HG02981 (cell line): Measurements from ENCODE around the gene DRGX.

ENCODE experiments used
- ATAC-seq: cut with Tn5 transposase; IDR thresholded peaks from one replicate; pipeline ENCODE4 v1.9.1; 2021; ENCODE audit warnings: mild to moderate bottlenecking, moderate library complexity; ENCODE audit not compliant: unreplicated experiment

Gene DRGX

DNA sequence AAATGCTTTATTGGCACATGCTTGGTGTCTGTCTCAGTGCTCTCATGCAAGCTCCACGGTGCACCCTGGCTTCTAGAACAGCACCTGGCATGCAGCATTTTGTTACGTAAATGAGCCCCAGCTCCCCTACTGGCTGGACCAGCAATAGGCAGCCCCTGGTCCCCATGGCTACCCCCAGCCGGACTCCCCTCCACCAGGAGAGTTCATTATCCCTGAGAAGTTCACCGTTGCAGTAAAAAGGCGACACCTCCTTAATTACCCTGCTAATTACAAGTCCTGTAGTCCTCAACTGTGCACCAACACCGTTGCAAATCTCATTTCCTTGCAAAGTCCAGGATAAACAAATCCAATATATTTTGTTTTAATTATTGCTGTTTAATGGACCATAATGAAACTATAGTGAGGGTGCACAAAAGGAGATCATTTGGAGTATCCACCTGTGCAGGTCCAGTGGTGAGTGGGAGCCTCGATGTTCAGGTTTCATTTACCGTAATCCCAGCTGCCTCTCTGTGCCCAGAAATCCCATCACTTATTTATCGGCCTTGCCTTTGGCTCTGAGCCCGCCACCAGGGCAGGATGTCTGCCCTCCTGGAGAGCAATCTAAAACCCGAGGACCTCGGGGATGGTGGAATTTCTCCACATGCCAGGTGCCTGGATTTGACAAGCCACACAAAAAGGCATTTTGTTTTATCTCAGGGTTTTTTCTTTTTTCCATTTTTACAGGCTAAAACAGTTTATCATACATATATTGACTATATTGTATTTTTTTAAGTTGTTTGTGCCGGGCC is 12.8 kb upstream of the DRGX start:
- ATAC-seq = no peak

- no peak for ATAC-seq
Measured at GRCh38 chr10:49407552-49408137, 11.8 kb upstream of the DRGX start.

DNA sequence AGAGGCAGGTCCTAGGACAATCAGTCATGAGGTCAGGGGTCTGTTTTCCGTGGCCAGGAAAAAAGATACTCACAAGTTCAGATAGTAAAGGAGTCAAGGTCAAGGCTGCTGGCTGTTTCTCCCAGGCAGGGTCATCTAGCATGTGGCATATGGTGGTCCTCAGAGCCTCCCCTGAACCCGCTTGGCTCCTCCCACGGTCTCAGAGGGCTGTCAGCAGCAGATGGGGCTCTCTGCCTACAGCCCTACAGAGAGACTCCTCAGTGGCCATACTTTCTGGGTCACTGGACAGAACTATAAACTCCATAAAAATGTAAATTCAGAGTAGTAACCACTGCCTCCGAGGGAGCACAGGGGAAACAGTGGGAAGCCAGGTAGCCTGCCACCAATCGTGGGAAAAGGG is 11.3 kb upstream of the DRGX start:
- ATAC-seq = no peak

DNA sequence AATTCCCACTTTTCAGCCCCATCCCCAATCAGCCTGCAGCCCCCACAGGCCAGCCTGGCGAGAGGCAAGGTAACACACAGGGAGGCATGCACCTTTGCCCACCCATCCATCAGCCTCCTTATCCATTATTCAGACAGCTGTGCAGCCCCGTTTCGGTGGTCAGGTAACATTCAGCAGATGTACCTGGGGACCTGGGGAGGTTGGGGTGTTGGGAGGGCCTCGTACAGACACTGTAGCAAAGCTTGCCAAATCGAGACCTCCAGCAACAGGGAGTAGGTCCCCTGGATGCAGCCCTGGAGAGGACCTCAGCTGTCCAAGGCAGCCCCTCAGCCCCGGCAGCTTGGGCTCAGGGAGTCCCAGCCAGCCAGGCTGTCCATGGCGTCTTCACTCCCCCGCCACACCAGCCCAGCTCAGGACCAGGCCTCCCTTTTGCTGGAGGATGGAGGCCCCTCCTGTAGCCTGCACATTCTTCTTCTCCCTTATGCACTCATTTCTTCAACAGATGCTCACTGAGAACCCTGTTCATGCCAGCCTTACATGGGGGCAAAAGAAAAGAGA is 8.5 kb upstream of the DRGX start:
- no peak for ATAC-seq

DNA sequence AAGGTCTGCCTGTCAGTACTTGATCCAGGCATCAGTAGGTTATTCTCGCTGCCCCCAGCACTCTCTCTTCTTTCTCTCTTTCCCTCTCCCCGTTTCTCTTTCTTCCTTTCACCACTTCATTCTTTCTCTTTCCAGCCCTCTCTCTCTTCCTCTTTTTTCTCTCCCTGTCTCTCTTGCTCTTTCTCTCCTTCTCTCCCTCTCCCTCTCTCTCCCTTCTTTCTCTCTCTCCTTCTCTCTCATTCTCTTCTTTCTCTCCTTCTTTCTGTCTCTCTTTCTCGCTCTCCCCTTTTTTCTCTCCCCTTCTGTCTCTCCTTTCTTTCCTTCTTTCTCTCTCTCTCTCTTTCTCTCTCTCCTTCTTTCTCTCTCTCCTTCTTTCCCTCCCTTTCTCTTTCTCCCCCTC is 7.5 kb upstream of the DRGX start:
- no peak for ATAC-seq

- ATAC-seq = no peak
Measured at GRCh38 chr10:49400365-49400764, 4.5 kb upstream of the DRGX start.

GRCh38 chr10:49398986-49399385 is 3.1 kb upstream of the DRGX start:
- ATAC-seq = no peak

DNA sequence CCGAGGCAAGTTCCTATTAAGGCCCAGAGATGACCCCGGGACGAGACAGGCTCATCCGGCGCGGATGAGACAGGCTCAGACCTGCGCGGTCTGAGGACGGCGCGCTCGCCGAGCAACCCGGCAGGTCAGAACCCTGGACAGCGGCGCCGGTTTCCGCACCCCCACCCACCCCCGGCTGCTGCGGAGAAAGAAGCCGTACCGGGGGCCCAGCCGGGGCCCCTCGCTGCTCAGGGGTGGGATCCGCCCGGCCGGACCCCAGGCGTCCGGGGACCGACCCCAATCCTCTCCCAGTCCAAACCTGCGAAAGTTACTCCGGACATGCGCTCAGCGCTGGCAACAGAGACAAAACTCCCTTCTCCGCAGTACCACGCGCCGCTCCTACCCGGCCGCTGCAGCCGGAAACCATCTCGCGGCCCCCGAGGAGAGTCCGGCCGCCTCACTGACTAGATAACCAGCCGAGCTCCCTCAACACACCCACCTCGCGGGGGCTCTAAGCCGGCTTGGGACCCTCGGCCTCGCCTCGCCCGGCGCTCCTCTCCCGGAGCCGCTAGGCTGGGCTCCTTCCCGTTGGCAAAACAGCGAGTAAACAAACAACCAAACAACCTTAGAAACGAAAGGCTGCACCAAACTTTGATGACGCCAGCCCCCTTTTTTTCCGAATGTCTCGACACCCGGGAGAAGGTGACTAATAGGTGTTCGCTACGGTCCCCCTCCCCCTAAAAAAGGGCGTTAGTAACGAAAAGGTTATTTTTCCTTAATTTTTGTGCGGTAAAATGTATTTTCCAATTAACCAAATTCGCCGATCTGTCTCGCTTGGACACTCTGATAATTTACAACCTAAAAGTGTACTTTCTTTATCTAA is 2.3 kb upstream of the DRGX start:
- ATAC-seq = peak; percentile 62

DNA sequence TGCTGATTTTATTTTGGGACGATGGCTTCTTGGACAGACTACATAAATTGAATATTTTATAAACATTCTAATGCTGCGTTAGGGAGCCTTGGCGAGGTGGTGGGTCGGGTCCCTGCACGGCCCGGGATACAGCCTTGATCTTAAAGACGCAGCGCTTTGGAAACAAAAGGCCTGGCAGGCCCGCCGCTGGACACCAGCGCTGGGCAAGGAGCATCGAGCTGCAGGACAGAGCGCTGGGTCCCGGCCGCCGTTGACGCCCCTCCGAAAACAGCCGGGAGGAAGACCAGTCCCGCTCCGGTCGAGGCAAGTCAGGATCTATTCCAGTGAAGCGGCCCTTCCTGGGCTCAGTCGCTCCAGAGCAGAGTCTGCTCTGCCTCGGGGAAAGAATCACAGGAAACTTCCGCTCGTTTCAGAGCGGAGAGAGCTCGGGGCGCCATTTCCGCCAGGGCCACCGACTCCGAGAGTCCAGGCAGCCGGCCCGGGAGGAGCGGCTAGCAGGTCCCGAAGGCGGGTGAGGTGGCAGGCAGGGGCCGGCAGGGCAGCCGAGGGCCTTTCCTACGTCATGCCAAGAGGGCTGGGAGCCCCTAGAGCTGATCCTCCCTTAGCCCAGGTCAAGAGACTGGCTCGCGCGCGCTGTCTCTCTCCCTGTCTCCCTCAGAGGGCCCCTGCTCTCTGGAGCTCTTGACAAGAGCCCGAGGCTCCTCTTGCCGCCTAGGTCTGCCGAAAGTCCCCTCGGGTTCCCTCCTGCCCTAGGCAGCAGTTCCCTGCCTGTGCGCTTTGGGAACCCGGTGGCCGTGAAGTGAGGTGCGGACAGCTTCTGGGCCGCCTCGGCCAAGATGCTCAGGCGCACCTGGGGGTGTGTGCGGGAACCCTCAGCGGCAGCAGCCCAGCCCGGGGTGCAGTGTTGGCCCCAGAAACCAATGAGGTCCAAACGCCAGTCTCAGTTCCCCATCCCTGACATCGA is 1.4 kb upstream of the DRGX start:
- ATAC-seq = peak; percentile 20

DNA sequence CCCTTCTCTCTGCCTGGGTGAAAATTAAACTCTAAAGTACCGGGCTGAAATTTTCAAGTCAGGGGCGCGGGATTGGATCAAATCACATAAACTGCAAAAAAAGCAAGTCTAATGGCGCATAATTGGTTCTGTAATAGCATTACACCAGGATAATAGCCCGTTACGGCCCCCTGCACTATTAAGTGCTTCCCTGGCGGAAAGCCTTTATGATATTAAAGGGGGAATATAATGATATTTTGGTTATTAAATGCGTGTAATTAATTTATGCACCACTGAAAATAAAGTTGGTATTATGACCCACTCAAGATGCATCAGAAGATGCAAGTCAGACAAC is 744 bp upstream of the DRGX start:
- ATAC-seq = no peak

GRCh38 chr10:49394933-49395740 is 752 bp downstream of the DRGX start:
- ATAC-seq = no peak

DNA sequence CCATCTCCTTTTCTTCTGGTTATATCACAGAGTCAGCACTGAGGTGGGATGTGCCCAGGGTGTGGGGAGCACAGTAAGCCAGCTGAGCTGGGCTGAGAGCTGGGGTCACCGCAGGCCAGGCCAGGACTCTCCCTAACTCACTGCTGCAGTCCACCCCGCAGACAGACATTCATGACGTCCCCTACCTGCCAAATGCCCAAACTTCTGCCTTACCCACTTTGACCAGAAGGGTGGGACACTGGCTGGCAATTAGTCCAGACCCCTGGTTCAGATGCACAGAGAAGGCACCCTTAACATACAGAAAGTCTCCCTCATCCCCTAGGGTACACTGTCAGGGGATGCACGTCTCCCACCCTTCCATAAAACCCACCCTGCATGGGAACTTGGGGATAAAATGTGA is 2.1 kb downstream of the DRGX start:
- no peak for ATAC-seq

DNA sequence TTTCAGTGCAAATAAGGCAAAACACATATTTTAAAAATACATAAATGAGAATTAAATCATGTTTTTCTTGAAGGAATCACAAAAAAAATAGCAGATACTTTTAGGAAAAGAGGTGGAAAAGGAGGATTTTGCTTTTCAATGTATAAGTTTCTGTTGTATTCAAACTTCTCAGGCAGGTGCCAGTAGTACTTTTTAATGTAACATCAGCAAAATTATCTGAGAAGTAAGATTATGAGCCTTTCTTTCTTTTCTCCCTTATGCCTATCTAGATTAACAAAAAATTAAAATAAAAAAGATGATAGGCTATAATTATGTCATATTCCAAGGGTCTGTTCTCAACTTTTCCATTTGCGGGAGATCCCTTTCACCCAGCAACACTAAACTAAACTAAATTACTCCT is 2.6 kb downstream of the DRGX start:
- ATAC-seq = no peak

- no peak for ATAC-seq
Measured at GRCh38 chr10:49389361-49389933, 6.4 kb downstream of the DRGX start.

- ATAC-seq = no peak
Measured at GRCh38 chr10:49388161-49388560, 7.7 kb downstream of the DRGX start.

DNA sequence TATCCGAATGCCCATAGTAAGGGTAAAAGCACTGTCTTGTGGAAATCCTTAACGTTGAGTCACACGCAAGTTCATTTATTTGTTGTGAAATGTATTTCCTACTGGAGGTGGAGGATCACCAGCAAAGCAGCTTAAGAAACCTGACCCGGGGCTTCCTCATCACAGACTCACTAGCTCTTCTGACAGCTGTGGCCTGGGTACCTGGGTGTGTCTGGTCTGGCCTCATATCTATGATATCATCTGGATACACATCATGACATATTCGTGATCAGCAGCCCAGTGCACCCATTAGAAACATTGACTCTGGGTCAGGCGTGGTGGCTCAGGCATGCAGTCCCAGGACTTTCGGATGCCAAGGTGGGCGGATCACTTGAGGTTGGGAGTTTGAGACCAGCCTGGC is 8.8 kb downstream of the DRGX start:
- ATAC-seq = no peak

DNA sequence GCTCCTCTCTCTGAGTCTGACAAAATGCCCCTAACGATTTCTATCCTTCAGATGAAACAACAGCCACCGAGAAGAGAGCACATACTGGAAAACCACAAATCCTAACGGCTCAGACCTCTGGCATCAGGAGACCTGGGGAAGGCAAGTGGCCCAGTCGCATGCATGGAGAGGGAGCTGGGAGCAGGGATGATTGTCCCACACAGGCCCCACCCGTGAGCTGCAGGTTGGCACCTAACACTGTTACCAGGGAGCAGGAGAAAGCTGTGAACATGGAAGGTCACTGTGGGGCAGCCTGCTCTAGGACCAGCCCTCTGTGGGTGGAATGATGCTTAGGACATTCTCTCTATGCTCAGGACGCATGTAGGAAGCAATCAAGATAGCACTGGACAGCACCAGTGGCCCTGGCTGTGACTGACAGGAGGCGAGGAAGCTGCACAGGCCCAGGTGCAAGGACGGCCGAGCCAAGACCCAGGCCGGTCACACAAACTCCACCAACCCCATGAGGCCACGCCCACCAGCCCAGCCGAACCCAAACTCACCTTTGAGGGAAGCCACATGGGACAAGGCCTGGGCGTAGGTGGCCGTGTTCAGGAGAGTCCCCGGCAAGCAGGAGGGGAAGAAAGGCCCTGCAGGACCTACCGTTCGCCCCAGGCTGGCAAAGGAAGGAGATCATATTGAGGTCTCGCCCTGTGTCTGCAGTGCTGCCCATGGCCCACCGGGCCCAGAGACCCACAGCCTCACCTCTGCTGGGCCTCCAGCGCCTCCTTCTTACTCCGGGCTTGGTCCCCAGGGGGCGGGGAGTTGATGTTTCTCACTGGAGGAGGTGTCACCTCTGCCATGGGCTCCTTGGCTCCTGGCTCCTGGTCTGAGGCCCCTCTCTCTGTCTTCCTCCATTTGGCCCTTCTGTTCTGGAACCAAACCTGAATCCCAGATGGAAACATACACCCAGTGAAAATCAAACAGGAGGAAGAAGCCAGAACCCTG is 9.7 kb downstream of the DRGX start:
- no peak for ATAC-seq

- no peak for ATAC-seq
Measured at GRCh38 chr10:49384268-49384953, 11.5 kb downstream of the DRGX start.
